Stimulated activated CD4-positive, alpha-beta T cell treated with anti-CD3 and anti-CD28 coated beads, Interleukin-2, amount 100 ng/mL, for 4 hours (primary cell): Measurements from ENCODE around the gene PPP1CA.
A peak's percentile ranks its signal among the peaks of the same experiment; 100 is the strongest.
"Not testable (repeated sequence)": the region's sequence is repeated elsewhere in the genome, so short reads cannot be mapped to it uniquely, and the experiment has no call there.

Experiments used
- DNase-seq: peaks from one replicate; pipeline ENCODE4 v3.0.0-alpha.2; 2020; ENCODE audit warnings: low read depth

PPP1CA gene

DNA sequence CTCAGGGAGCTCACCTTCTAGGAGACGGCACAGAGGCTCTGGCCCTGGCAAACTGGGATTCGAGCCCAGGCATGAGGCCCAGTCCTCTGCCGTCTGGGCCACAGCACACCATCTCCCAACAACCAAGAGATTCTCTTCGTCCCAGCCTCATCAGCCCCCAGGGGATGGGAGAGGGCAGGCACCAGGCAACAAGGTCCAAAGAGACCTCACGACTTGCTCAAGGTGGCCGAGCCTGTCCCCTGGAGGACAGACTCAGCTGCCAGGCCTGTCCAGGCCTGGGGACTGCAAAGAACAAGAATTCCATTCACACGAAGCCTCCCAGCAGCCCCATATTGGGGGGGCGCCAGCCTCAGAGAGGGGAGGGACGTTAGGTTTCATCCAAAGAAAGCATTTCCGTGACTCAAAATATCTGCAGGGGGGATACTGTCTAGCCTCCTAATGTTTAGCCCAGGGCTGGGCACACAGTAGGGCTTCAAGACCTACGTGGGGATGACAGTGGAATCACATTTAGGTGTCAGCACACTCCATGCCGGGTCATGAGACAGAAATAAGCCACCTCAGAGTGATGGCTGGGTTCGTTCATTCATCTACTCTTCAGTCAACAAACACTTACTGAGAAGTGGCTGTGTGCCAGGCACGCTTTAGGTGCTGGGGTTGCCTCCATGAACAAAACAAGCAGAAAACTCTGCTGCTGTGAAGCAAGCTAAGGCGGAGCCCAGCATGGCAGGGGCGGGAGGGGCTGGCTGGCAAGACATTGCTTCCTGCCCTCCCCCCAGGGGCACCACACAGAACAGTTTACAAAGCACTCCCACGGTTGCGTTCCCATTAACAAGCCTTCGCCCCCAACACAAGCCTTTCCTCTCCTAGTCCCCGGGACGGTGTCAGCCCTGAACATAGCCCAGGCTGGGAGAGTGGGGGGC lies 15.0 kb upstream of the PPP1CA start:
- peak; percentile 73 for DNase-seq

DNA sequence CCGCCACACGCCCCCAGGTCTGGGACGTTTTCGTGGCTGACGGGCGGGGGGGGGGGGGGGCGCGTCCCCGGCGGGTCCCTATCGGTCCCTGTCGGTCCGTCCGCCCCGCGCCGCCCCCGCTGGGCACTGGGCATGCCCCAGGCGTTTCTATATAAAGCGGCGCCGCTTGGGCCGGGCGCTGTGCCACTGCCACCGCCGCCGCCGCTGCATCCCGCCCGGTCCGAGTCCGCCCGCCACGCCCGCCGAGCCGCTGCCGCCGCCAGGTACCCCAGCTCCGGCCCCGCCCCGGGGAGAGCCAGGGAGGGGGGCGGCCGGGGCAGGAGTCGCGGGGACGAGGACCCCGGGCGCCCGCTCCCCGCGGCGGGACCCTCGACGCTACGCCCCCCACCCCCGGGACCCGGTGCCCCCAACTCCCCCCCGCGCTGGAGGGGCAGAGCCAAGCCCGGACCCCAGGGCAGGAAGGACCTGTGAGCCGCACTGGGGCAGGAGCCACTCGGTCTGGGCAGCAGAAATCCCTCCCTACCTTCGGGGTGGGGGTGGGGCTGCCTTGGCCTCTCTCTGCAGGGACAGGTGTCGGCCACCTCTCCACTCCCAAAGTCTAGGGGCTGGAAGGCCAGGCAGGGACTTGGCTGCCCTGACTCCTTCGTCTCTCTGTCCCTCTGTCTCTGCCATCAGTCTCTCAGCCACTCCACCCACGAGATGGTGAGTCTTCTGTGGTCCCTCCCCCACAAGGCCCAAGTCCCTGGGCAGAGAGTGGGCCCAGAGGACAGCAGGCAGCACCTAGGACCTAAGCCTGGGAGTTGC lies 14.0 kb upstream of the PPP1CA start, which contains the start of gene CARNS1:
Gene CARNS1, plus strand, starts transcription at position 178 of the 804 bp plus-strand sequence. Its CDS starts 522 bp downstream, at position 700.
- DNase-seq: no peak

DNA sequence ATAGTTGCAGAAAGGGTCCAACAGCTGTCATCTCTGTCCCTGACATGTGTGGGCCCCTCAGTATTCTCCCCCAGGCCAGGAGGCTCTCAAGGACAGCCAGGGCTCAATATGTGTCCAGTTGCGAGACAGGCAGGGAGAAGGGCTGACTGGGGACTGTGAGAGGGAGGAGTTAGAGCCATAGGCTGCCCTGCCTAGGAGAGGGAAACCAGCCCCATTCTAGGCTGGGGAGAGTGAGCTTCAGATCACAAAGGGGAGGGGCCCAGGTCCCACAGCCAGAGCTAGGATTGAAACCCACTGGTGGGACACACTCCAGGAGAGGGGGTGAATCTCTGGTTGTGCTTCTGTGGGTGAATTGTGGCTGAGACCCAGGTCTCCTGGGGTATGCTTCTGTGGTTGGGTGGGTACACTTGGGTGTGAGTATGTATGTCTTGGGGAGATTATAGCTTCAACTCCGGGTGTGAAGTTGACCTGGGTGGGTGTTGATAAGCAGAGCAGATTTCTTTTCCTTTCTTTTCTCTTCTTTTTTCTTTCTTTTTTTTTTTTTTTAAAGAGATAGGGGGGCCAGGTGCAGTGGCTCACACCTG lies 11.7 kb upstream of the PPP1CA start:
- DNase-seq: no peak

DNA sequence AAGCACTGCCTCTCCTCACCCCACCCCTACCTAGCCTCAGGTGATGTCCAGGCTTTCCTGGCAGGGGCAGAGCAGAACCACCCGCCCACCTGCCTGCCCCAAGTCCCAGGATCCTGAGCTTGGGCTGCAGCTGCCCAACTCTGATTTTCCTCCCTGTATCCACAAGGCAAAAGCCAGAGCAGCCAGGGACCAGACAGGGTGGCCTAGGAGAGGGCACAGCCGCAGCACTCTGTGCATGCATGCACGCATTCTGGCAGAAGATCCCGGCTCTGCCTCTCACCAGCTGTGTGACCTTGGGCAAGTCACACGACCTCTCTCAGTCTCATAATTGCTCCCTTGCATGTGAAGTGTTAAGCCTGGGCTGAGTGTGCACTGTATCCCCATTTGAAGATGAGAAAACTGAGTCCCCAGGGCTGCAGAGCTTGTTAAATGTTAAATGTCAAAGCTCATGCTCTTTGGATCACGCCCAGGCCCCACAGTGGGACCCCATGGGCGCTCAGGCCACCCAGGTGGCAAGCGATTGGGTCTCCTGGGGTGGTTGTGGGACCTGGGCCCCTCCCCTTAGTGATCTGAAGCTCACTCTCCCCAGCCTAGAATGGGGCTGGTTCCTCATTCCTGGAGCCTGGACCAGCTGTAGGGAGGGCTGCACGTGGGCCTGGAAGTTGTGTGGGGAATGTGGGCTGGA lies 11.0 kb upstream of the PPP1CA start:
- no peak for DNase-seq

DNA sequence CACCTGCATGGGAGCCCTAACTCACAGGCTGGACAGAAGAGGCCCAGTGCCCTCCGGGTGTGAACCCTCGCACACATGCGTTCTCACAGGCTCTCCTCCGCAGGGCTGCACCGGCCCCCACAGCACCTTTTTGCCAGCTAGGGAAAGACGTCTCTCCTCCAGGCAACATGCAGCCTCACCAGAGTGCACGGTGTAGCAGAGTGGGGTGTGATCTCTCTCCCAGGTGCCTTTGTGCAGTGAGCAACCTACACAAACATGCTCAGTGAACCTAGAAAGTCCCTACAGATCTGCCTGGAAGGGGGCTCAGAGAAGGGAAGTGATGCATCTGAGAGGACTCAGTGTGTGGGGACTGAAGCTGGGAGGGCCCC lies 10.1 kb upstream of the PPP1CA start:
- DNase-seq: no peak

DNA sequence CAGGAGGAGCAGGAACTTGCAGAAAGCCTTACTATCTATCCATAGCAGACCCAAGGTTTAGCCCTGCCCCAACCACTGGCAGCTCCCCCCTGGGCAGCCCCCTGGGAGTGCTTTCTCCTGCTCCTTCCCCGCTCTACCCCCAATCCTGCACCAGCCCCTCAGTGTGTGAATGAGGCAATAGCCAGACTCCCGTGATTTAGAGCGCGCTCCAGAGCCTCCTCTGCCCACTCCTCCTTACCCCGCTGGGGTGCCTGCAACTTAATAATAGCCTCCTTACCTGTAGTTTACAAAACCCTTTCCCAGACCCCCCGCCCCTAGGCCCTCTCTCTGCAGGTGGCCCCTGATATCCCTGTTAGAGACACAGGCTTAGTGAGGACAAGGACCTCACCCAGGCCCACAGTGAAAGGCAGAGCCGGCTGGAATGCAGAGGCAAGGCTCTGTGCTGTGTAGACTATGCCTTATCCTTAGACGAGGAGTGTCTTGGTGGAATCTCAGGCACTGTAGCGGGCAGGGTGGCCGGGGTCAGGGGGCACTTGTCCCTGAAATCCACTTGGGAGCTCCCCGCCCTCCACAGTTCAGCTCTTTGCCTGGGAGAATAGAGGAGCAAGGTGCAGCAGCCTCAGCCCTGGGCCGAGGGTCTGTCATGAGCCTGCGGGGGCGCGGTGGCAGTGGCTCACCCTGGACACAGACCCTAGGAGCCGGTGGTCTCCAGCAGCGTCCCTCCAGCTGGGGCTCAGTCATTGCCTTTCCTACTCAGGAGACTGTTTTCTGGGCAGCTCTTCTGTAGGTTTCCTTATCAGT lies 9.5 kb upstream of the PPP1CA start:
- DNase-seq: no peak

DNA sequence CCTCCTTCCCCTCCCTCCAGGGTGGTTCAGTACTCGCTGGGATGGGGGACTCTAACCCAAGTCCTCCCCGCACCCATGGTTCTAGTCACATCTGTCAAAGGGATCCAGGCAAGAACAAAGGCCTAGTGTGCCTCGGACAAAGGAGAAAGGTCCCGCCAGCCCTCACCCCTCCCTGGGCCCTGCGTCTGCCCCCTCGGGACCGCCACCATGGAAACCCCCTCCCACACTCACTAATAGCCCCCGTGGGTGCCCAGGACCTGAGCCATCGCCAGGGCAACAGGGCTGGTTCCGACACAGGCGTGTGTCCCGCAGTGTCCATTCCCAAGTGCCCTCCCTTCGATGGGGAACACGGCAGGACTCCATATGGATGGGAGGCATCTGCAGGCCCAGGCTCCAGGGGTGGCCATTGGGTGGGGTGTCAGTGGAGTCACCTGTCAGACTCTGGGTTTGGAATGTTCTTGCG lies 8.7 kb upstream of the PPP1CA start:
- DNase-seq: no peak

DNA sequence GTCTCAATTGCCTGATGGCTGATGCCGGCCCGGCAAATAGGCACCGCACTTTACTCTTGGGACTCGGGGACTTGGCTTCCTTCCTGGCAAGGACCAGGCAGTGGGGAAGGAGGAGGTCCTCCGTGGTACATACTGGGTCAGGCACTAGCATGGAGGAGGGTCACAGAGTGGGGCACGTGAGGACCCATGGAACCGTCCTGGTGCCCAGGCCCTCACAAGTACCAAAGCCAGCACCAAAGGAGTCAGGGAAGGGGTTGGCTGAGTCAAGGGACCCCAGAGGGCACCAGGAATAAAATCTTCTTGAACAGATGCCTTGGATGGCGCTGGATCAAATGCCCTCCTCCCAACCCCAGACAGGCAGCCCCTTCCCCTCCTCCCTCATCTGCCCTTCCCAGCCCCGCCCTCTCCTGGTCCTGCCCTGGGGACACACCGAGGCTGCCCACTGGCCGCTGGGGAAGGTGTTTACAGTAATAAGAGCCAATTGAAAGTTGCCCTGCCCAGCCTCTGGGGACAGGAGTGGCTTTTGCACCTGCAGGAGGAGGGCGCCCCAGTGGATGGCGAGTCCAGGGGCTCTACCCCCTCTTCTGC lies 8.2 kb upstream of the PPP1CA start:
- no peak for DNase-seq

DNA sequence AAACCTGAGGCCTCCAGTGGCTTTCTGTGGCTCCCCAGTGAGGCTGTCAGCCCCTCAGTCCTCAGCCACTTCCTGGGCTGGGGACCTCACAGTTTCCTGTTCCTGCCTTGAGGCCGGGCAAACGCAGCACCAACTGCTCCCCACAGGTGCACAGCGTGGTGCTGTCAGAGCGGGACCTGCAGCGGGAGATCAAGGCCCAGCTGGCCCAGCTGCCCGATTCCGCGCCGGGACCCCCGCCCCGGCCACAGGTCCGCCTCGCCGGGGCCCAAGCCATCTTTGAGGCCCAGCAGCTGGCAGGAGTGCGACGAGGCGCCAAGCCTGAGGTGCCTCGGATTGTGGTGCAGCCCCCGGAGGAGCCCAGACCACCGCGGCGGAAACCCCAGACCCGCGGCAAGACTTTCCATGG lies 7.6 kb upstream of the PPP1CA start:
- no peak for DNase-seq

DNA sequence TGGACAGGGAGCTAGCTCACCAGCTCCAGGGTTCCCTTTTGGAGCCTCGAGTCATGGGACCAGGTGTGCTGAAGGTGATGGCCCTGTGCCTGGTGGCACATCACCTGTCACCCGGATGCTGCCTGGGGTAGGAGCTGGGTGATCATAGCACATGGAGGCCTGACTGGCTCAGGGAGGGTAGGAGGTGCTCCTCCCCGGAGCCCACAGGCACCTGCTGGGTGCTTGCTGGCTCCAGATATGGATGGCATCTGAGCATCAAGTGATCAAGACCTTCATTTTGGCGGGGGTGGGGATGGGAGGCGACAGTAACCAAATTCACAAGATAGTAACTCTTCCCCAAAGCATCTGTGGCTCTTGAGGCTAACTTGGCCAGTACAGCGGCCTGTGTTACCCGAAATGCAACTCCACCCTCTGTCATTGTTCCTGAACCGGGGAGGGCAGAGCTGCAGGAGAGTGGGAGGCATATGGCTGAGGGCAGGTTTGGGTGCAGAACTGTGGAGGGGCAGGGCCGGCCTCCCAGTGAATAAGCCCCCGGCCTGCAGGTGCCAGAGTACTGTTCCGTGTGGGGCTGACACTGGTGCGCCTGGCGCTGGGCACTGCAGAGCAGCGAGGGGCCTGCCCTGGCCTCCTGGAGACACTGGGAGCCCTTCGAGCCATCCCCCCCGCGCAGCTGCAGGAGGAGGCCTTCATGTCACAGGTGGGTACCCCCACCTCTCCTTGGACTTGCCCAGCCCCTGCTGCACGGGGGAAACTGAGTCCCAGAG lies 7.0 kb upstream of the PPP1CA start:
- DNase-seq: no peak

DNA sequence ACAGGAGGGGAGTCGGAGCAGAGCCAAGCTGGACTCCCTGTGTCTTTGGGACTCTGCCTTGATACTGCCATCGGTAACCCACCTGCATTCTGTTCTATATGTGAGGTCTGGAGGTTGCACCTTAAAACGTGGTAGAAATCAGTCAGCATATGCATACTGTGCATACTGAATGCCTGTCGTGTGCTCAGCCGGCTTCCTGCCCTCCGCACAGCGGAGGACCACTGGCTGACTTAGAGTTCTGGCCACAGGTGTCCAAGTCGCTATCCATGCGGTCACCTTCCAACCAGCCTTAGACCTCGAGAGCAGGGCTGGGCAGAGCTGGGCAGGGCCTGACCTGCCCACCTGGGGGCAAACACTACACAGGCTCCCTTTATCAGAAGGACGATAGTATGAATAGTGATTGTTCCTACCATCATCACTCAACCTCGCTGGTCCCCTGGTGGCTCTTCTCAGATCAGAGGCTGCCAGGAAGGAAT lies 6.1 kb upstream of the PPP1CA start:
- DNase-seq: no peak

DNA sequence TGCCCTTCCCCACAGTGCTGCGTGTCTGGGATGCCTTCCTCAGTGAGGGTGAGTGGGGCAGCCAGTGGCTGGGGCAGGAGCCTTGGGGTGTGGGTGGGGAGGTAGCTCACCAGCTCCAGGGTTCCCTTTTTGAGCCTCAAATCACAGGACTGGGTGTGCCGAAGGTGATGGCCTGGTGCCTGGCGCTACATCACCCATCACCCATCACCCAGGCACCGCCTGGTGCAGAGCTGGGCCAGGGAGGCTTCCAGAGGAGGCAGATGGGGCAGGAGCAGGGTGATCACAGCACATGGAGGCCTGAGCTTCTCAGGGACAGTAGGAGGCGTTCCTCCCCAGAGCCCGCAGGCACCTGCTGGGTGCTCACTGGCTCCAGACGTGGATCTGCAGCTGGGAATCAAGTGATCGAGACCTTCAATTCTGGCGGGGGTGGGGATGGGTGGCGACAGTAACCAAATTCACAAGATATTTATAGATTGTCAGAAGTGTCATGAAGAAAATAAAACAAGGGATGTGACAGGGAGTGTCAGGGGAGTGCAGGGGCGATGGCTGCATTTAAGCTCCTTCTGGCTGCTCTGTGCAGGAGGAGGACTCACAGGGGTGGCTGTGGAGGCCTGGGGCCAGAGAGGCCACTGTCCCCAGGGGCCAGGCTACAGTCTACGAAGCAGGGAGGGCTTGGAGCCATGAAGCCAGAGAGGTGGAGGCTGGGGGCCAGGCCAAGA lies 5.5 kb upstream of the PPP1CA start:
- no peak for DNase-seq

DNA sequence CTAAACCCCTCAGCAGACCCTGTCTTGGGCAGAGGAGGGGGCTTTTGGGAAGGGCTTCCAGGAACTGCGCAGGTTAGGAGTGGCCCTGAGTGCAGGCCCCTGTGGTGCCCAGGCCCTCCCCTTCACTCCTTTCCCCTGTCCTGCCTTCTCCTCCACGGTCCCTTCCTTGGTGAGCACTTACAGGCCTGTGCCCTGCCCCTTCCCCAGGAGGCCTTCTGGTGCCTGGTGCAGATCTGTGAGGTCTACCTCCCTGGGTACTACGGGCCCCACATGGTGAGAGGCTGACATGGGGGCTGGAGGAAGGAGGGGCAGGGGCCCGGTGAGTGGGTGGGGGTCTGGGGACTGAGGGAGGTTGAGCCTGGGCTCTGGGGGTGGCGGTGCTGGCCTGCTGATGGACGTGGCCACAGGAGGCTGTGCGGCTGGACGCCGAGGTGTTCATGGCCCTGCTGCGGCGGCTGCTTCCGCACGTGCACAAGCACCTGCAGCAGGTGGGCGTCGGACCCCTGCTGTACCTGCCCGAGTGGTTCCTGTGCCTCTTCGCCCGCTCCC lies 4.8 kb upstream of the PPP1CA start:
- no peak for DNase-seq

DNA sequence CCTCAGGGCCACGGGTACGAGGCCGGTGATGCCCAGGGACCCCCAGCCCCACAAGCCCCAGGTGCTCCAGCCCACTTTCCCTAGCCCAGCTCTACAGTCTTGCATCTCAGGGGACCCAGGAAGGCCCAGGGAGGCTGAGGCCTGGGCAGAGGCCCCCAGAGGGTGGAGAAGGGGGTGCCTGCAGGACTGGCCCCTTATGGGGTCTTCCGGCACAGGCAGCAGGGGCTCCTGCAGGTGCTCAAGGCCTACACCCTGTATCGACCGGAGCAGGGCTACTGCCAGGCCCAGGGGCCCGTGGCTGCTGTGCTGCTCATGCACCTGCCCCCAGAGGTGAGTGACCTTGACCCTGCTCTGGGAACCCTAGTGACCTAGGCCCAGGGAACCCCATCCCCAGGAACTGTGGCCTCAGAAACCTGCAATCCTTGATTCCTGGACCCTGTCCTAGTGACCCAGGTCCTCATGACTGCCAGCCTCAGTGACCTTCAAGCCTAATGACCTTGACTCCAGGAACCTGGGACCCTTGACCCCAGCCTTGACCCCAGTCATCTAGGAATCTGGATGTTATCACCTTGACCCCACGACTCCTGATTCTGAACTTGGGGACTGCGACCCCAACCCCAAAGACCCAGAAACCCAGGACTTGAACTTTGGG lies 4.2 kb upstream of the PPP1CA start:
- DNase-seq: no peak

DNA sequence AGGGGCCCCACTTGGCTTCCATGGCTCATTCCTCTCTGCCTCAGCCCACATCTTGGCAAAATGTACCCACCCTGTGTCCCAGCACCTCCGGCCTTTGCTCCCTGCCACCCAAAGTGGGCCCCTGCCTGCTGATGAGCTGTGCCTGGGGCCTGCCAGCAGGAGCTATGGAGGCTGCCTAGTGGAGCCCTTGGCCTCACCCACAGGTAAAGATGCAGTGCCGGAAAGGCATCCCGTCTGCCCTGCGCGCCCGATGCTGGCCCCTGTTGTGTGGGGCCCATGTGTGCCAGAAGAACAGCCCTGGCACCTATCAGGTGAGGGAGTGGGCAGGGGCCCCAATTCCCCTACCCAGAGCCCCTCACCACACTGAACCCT lies 3.5 kb upstream of the PPP1CA start:
- no peak for DNase-seq

DNA sequence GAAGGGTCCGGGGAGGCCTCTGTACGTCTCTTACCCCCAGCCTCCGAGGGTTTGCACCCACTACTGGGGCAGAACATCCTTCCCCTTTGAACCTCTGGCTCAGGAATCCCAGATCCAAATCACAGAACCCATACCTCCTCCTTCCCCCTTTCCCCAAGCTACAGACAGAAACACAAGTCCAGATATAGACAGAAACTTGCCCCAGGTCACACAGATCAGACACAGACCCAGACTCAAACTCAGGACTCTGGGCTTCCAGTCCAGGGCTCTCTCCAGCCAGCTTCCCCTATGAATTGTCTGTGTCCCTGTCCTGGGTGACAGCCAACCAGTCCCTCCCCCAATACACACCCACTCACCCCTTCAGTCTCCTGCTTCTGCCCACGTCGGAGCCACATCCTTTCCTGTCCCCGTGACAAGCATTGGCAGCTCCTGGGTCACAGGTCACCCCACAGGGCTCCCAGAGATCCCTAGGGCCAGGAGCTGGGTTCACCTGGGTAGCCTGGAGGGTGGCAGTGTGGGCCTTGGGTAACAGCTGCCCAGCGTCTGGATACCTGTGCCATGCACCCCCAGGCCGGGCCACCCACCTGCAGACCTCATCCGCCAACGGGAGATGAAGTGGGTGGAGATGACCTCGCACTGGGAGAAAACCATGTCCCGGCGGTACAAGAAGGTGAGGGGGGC lies 3.0 kb upstream of the PPP1CA start:
- no peak for DNase-seq

DNA sequence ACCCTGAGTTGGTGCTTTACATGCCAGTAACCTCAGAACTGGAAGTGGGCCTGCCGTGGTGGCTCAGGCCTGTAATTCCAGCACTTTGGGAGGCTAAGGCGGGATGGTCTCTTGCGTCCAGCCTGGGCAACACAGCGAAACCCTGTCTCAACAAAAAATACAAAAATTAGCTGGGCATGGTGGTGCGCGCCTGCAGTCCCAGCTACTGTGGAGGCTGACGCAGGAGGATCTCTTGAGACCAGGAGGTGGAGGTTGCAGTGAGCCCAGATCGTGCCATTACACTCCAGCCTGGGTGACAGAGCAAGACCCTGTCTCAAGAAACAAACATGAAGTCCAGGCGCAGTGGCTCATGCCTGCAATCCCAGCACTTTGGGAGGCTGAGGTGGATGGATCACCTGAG lies 1.4 kb upstream of the PPP1CA start:
- not testable (repeated sequence) for DNase-seq
